SK-N-SH treated with all-trans-retinoic acid at 6 μM for 48 hours (cell line): ENCODE data around the gene RIOX2.

Experiments
- ARNTL ChIP-seq: fragments of 450-650 bp; formaldehyde crosslinking; IDR thresholded peaks from 2 replicates; pipeline ENCODE4 v1.5.0; 2020; ENCODE audit warnings: low read depth, mild to moderate bottlenecking, moderate library complexity, borderline replicate concordance
- CREB5 ChIP-seq: fragments of 250-450 bp; sonication (Bioruptor Pico); IDR thresholded peaks from 2 replicates; pipeline ENCODE4 v1.5.1; 2020; ENCODE audit warnings: low read depth, mild to moderate bottlenecking, moderate library complexity
- OSR1 ChIP-seq: fragments of 250-450 bp; sonication (Bioruptor Pico); IDR thresholded peaks from 2 replicates; pipeline ENCODE4 v1.8.0; 2022; ENCODE audit warnings: moderate library complexity, mild to moderate bottlenecking, inconsistent platforms
- PATZ1 ChIP-seq: fragments of 250-450 bp; sonication (Bioruptor Pico); IDR thresholded peaks from 2 replicates; pipeline ENCODE4 v1.8.0; 2020; ENCODE audit warnings: mild to moderate bottlenecking, moderate library complexity, borderline replicate concordance
- RARB ChIP-seq: fragments of 250-450 bp; sonication (Bioruptor Pico); IDR thresholded peaks from 2 replicates; pipeline ENCODE4 v1.8.0; 2021; ENCODE audit warnings: mild to moderate bottlenecking, moderate library complexity
- ZC3H10 ChIP-seq: fragments of 250-450 bp; sonication (Bioruptor Pico); IDR thresholded peaks from 2 replicates; pipeline ENCODE4 v1.5.1; 2021; ENCODE audit warnings: mild to moderate bottlenecking, moderate library complexity
- ZFP3 ChIP-seq: fragments of 250-450 bp; sonication (Bioruptor Pico); IDR thresholded peaks from 2 replicates; pipeline ENCODE4 v1.5.0; 2020; ENCODE audit warnings: mild to moderate bottlenecking, moderate library complexity
- ZNF565 ChIP-seq: fragments of 450-650 bp; formaldehyde crosslinking; conservative IDR thresholded peaks from 2 replicates; pipeline ENCODE4 v1.5.0; 2020; ENCODE audit warnings: low read depth, mild to moderate bottlenecking, moderate library complexity
- ZNF70 ChIP-seq: fragments of 450-650 bp; formaldehyde crosslinking; IDR thresholded peaks from 2 replicates; pipeline ENCODE4 v1.5.0; 2020; ENCODE audit warnings: mild to moderate bottlenecking, moderate library complexity

- no peak for TF ChIP-seq ZNF565 (CRISPR knock-in tag)
- TF ChIP-seq ZFP3 (CRISPR knock-in tag), result no peak
- TF ChIP-seq ZC3H10 (CRISPR knock-in tag), result no peak
- TF ChIP-seq ZNF70 (CRISPR knock-in tag), result no peak
- no peak for TF ChIP-seq PATZ1 (CRISPR knock-in tag)
- TF ChIP-seq ARNTL (CRISPR knock-in tag), result no peak
- TF ChIP-seq OSR1 (CRISPR knock-in tag), result no peak
- no peak for TF ChIP-seq RARB
- TF ChIP-seq CREB5, result no peak
These were observed 41.0 kb downstream of the RIOX2 start for GRCh38 chr3:97931218-97931617.
